CD4-positive, alpha-beta T cell (primary cell): ENCODE measurements around the gene C1QTNF3. TPM values are rescaled to one million over a fixed set of nuclear protein-coding genes. Genes with fewer than 3 reads are reported as not detected.

Experiments used
- ATAC-seq: fragments of 200-7000 bp; cut with Tn5 transposase; one replicate; pipeline ENCODE4 v1.10.0; 2022; ENCODE audit warnings: mild to moderate bottlenecking; ENCODE audit not compliant: poor library complexity
- CTCF ChIA-PET: fragments of 350-600 bp; sonication (Branson Sonifier 250); formaldehyde crosslinking; loops from one replicate; lab custom pipeline; 2021; ENCODE audit warnings: antibody characterized with exemption, inconsistent platforms; lab: Charles Lee
- POLR2A ChIA-PET: fragments of 350-600 bp; sonication (Branson Sonifier 250); formaldehyde crosslinking; loops from one replicate; lab custom pipeline; 2021; ENCODE audit warnings: antibody characterized with exemption, inconsistent platforms; lab: Charles Lee
- DNase-seq, 14 experiments: peaks; one replicate each; pipeline ENCODE4 v3.0.0-alpha.2; 2013 to 2020; ENCODE audit warnings: mixed read lengths in 2 of 14
- H3K27ac ChIP-seq, 2 donors: one replicate each; pipeline versions ENCODE4 v1.5.1 to v1.7.0; 2013; ENCODE audit warnings: low read length in 2 of 2, low read depth in 1 of 2, mild to moderate bottlenecking in 1 of 2
- H3K27me3 ChIP-seq, 2 experiments: 1 replicate in 1 of 2; 2 replicates in 1 of 2; pipeline versions ENCODE4 v1.6.1 to v1.7.0; 2013; ENCODE audit warnings: low read length in 2 of 2, control low read depth in 1 of 2, mild to moderate bottlenecking in 1 of 2, moderate library complexity in 1 of 2; ENCODE audit not compliant: insufficient read depth in 2 of 2, control insufficient read depth in 1 of 2
- H3K36me3 ChIP-seq: one replicate; pipeline ENCODE4 v1.6.1; 2013; ENCODE audit warnings: low read length, control low read depth; ENCODE audit not compliant: insufficient read depth
- H3K4me1 ChIP-seq: one replicate; pipeline ENCODE4 v1.6.1; 2013; ENCODE audit warnings: low read length, control low read depth; ENCODE audit not compliant: insufficient read depth
- H3K4me3 ChIP-seq: one replicate; pipeline ENCODE4 v1.5.1; 2013; ENCODE audit warnings: mild to moderate bottlenecking, low read length, moderate library complexity
- H3K9me3 ChIP-seq, 2 experiments: 1 replicate in 1 of 2; 2 replicates in 1 of 2; pipeline versions ENCODE4 v1.6.1 to v1.7.0; 2013; ENCODE audit warnings: low read length in 2 of 2, mild to moderate bottlenecking in 2 of 2, control low read depth in 1 of 2, moderate library complexity in 1 of 2; ENCODE audit not compliant: control insufficient read depth in 1 of 2, insufficient read depth in 1 of 2
- H3K27ac Mint-ChIP-seq: one replicate; pipeline ENCODE4 v1.8.0; 2020; ENCODE audit warnings: mixed read lengths
- H3K27me3 Mint-ChIP-seq: one replicate; pipeline ENCODE4 v1.8.0; 2021; ENCODE audit warnings: mixed read lengths
- H3K36me3 Mint-ChIP-seq: one replicate; pipeline ENCODE4 v1.8.0; 2021; ENCODE audit warnings: low read depth, mixed read lengths
- H3K4me1 Mint-ChIP-seq: one replicate; pipeline ENCODE4 v1.8.0; 2021; ENCODE audit warnings: low read depth, mixed read lengths
- H3K4me3 Mint-ChIP-seq: one replicate; pipeline ENCODE4 v1.8.0; 2020; ENCODE audit warnings: mild to moderate bottlenecking, mixed read lengths
- H3K9me3 Mint-ChIP-seq: one replicate; pipeline ENCODE4 v1.8.0; 2020; ENCODE audit warnings: mixed read lengths
- intact Hi-C, 2 experiments: fragments of 100-400 bp; cut with DNase I in 1 of 2; cut with micrococcal nuclease in 1 of 2; formaldehyde crosslinking; loops; one replicate each; pipeline versions ENCODE4 v1.15.1 to v1.9.0; 2023 to 2025; cut with DNase I, micrococcal nuclease
- total RNA-seq, 174 experiments: library from RNA in 2 of 174; stranded (reverse) in 2 of 174; gene quantifications; one replicate each; pipeline ENCODE4 v1.2.3 and lab custom pipeline; 2021 to 2026
- TF ChIP-seq, protein P1 (sequence below): fragments of 200-600 bp; IDR thresholded peaks from one replicate; pipeline ENCODE4 v1.8.0; 2022; ENCODE audit warnings: antibody characterized with exemption, mild to moderate bottlenecking

C1QTNF3 gene
- total RNA-seq, 2 experiments from 2014 or later = 2.9 to 3.2 TPM

DNA sequence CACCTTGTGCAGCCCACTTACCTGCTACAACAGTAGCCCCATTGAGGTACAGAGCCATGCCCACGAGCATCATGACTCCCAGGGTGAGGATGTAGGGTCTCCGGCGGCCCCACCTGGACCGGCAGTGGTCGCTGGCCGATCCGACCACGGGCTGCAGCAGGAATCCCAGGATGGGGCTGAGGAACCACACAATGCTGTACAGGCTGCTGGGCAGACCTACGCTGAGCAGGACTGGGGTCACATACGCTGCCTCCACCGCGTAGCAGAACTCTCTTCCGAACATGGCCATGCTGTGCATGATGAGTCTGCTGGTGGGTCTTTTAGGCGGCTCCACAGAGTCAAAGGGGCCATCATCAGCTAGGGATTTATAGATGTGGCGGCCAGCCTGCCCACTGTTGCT lies 58.8 kb downstream of the C1QTNF3 start:
- intact Hi-C loops = no loop called here
- H3K4me3 Mint-ChIP-seq = no peak overlapping the region
- H3K36me3 Mint-ChIP-seq = peaks cover 20% of the 10 kb centered on the region
- ATAC-seq = no peak
- no peaks in the 10 kb centered on the region for H3K27me3 ChIP-seq
- H3K4me3 ChIP-seq = no peak overlapping the region
- H3K9me3 ChIP-seq = no peaks in the 10 kb centered on the region
- ChIA-PET CTCF (no interaction called here), POLR2A (no interaction called here)
- H3K36me3 ChIP-seq = peaks cover 14% of the 10 kb centered on the region
- no peak for DNase-seq
- no peaks in the 10 kb centered on the region for H3K9me3 Mint-ChIP-seq
- H3K27ac Mint-ChIP-seq = no peak overlapping the region
- H3K27me3 Mint-ChIP-seq = no peaks in the 10 kb centered on the region
- H3K4me1 Mint-ChIP-seq = no peaks in the 10 kb centered on the region
- H3K4me1 ChIP-seq = no peaks in the 10 kb centered on the region
- H3K27ac ChIP-seq = no peak overlapping the region
- TF ChIP-seq, protein P1, sequence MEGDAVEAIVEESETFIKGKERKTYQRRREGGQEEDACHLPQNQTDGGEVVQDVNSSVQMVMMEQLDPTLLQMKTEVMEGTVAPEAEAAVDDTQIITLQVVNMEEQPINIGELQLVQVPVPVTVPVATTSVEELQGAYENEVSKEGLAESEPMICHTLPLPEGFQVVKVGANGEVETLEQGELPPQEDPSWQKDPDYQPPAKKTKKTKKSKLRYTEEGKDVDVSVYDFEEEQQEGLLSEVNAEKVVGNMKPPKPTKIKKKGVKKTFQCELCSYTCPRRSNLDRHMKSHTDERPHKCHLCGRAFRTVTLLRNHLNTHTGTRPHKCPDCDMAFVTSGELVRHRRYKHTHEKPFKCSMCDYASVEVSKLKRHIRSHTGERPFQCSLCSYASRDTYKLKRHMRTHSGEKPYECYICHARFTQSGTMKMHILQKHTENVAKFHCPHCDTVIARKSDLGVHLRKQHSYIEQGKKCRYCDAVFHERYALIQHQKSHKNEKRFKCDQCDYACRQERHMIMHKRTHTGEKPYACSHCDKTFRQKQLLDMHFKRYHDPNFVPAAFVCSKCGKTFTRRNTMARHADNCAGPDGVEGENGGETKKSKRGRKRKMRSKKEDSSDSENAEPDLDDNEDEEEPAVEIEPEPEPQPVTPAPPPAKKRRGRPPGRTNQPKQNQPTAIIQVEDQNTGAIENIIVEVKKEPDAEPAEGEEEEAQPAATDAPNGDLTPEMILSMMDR = no peak

DNA sequence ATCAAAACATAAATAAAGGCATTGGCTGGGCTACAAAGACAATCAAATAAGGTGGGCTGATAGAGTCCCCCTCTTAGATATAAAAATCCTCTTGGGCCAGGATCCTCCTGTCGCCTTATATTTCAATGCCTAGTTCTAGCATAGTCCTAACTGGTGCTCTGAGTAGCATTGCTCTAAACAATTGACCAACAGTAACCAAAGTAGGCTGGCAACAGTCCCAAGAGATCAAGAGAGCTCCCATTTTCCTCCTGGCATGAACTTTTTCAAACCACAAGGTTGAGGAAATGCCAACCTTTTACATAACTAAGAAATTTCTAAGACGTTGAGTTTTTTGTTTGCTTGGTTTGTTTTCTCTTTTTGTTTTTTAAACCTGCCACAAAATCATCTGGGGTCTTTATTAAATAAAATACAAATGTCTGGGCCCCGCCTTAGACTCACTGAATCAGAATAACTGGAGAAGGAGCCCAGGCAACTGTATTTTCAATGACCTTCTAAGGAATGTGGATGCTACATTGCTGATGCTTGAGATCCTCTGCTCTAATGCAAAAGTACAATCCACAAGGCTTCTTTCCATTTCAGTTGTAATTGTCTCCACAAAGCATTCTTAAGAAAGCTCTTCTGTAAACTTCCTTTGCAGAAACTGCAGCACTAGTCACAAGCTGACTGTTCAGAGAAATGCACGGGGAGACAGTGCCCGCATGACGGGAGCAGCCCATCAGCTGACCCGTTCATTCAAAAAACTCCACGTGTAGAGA lies 61.4 kb downstream of the C1QTNF3 start:
- CTCF ChIA-PET = no interaction called here

DNA sequence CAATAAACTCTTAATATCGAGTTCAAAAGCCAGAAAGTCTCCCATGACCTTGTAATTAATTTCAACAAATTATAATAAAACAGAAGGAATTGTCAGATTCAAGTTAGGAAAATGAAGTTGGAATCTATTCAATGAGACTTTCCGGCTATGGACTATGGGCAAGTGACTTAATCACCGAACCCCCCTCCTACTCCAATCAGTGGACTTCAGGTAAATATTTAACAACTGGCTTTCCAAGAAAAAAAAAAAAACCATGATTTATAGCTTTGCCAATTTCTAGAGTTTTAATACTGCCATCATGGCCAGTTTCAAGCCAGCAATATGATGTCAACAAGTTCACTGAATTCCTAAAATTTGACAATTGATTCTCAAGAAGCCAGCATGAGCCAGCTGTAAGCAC lies 63.0 kb downstream of the C1QTNF3 start:
- Mint-ChIP-seq H3K4me3 (no peak overlapping the region), H3K27me3 (no peaks in the 10 kb centered on the region), H3K4me1 (no peaks in the 10 kb centered on the region), H3K27ac (no peak overlapping the region), H3K36me3 (no peaks in the 10 kb centered on the region), H3K9me3 (no peaks in the 10 kb centered on the region)
- H3K4me3 ChIP-seq = no peak overlapping the region
- H3K27me3 ChIP-seq = no peaks in the 10 kb centered on the region
- CTCF ChIA-PET = no interaction called here
- POLR2A ChIA-PET = no interaction called here
- no peaks in the 10 kb centered on the region for H3K36me3 ChIP-seq
- no peak for ATAC-seq
- H3K9me3 ChIP-seq = no peaks in the 10 kb centered on the region
- intact Hi-C loops = no loop called here
- H3K27ac ChIP-seq = no peak overlapping the region
- TF ChIP-seq, protein P1 = no peak
- H3K4me1 ChIP-seq = no peaks in the 10 kb centered on the region
- DNase-seq = no peak

More for the DNA sequence above, 61.4 kb downstream of the C1QTNF3 start:
- no peaks in the 10 kb centered on the region for H3K4me1 Mint-ChIP-seq
- H3K4me3 Mint-ChIP-seq = no peak overlapping the region
- ATAC-seq = no peak
- intact Hi-C loops = no loop called here
- H3K27ac ChIP-seq = no peak overlapping the region
- H3K36me3 Mint-ChIP-seq = no peaks in the 10 kb centered on the region
- H3K4me3 ChIP-seq = no peak overlapping the region
- no peaks in the 10 kb centered on the region for H3K9me3 ChIP-seq
- H3K27ac Mint-ChIP-seq = no peak overlapping the region
- DNase-seq = no peak
- H3K36me3 ChIP-seq = no peaks in the 10 kb centered on the region
- TF ChIP-seq, protein P1 = no peak
- no peaks in the 10 kb centered on the region for H3K4me1 ChIP-seq
- no peaks in the 10 kb centered on the region for H3K27me3 Mint-ChIP-seq
- no peaks in the 10 kb centered on the region for H3K27me3 ChIP-seq
- POLR2A ChIA-PET = no interaction called here
- H3K9me3 Mint-ChIP-seq = no peaks in the 10 kb centered on the region
